ENCODE measurements around the gene TNFAIP3.

DNA sequence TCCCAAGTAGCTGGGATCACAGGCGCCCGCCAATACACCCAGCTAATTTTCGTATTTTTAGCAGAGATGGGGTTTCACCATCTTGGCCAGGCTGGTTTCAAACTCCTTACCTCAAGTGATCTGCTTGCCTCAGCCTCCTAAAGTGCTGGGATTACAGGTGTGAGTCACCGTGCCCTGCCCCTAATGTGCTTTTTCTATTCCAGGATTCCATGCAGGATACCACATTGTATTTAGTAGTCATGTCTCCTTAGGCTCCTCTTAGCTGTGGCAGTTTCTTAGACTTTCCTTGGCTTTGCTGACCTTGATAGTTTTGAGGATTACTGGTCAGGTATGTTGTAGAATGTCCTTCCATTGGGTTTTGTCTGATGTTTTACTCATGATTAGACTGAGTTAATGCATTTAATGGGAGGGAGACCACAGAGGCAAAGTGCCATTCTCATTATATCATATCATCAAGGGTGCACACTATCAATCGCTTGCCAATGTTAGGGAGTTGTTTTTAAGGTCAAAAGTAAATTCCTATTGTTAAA is 39.6 kb upstream of the TNFAIP3 start:
- TF ChIP-seq, protein P1, sequence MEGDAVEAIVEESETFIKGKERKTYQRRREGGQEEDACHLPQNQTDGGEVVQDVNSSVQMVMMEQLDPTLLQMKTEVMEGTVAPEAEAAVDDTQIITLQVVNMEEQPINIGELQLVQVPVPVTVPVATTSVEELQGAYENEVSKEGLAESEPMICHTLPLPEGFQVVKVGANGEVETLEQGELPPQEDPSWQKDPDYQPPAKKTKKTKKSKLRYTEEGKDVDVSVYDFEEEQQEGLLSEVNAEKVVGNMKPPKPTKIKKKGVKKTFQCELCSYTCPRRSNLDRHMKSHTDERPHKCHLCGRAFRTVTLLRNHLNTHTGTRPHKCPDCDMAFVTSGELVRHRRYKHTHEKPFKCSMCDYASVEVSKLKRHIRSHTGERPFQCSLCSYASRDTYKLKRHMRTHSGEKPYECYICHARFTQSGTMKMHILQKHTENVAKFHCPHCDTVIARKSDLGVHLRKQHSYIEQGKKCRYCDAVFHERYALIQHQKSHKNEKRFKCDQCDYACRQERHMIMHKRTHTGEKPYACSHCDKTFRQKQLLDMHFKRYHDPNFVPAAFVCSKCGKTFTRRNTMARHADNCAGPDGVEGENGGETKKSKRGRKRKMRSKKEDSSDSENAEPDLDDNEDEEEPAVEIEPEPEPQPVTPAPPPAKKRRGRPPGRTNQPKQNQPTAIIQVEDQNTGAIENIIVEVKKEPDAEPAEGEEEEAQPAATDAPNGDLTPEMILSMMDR (IDR thresholded peaks at IDR 0.05; ENCODE audit: low read depth, low read length): no peak
- no peak for TF ChIP-seq EZH2phosphoT487 (IDR thresholded peaks at IDR 0.05; ENCODE audit: low read depth)
